Astrocyte (in vitro differentiated cells and primary cell): ENCODE results near the gene GUCY2D.

Source experiments
- EZH2 ChIP-seq: IDR thresholded peaks from 2 replicates; pipeline ENCODE4 v1.6.1; 2012; ENCODE audit warnings: mild to moderate bottlenecking, low read length, inconsistent platforms; ENCODE audit not compliant: insufficient read depth
- TF ChIP-seq, protein P1 (sequence below): IDR thresholded peaks from 2 replicates; pipeline ENCODE4 v1.5.1; 2011; ENCODE audit warnings: low read depth, mild to moderate bottlenecking, inconsistent platforms, low read length, moderate library complexity; ENCODE audit not compliant: insufficient read depth

DNA sequence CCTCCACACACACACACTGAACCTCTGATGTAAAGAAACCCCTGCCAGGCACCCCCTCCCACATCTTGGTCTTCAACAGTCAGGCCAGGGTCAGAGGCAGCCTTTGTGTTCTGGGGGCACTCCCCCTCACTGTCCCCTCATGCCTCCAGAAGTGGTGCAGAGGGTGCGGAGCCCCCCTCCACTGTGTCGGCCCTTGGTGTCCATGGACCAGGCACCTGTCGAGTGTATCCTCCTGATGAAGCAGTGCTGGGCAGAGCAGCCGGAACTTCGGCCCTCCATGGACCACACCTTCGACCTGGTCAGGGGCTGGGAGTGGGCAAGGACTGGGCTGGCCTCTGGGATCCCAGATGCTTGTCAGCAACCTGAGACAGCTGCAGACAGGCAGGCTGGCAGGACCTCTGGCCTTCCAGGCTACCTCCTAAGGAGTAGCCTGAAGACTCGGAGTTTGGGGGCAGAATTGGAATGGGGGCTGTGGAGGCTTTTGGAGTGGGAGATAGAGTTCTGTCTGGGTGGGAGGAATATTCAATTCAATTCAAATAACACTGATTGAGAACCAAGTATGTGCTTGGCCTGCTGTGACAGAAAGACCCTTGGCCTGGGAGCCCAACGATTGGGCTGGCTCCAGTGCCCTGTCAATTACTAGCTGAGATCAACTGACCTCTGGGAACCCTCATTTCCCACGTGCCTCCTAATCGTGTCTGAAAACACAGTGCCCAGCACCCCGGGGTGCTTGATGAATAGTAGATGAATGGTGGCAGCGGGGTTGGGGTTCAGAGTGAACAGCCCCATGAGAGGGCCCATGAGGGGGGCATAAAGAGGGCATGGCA lies 11.5 kb downstream of the GUCY2D start:
- TF ChIP-seq, protein P1, sequence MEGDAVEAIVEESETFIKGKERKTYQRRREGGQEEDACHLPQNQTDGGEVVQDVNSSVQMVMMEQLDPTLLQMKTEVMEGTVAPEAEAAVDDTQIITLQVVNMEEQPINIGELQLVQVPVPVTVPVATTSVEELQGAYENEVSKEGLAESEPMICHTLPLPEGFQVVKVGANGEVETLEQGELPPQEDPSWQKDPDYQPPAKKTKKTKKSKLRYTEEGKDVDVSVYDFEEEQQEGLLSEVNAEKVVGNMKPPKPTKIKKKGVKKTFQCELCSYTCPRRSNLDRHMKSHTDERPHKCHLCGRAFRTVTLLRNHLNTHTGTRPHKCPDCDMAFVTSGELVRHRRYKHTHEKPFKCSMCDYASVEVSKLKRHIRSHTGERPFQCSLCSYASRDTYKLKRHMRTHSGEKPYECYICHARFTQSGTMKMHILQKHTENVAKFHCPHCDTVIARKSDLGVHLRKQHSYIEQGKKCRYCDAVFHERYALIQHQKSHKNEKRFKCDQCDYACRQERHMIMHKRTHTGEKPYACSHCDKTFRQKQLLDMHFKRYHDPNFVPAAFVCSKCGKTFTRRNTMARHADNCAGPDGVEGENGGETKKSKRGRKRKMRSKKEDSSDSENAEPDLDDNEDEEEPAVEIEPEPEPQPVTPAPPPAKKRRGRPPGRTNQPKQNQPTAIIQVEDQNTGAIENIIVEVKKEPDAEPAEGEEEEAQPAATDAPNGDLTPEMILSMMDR: no peak
- no peak for TF ChIP-seq EZH2
